Left lung (tissue), 10 donors: ENCODE data around the gene TMEM30A. TPM values are rescaled to one million over a fixed set of nuclear protein-coding genes. Genes with fewer than 3 reads are reported as not detected.

ENCODE experiments used
- ATAC-seq: fragments of 200-7000 bp; cut with Tn5 transposase; one replicate; pipeline ENCODE4 v1.9.1; 2020; ENCODE audit warnings: moderate library complexity
- DNase-seq, 4 donors: peaks; one replicate each; pipeline ENCODE4 v3.0.0-alpha.2; 2013 to 2020
- H3K27ac ChIP-seq, 2 donors: fragments of 200-600 bp; sonication (generic) in 1 of 2; one replicate each; pipeline versions ENCODE4 v1.5.0 to v1.8.0; 2020 to 2021
- H3K27me3 ChIP-seq, 2 donors: fragments of 200-600 bp; sonication (generic) in 1 of 2; one replicate each; pipeline versions ENCODE4 v1.5.0 to v1.8.0; 2020 to 2021
- H3K36me3 ChIP-seq, 2 donors: fragments of 200-600 bp; sonication (generic) in 1 of 2; one replicate each; pipeline versions ENCODE4 v1.5.0 to v1.8.0; 2020 to 2021
- H3K4me1 ChIP-seq, 2 donors: fragments of 200-600 bp; one replicate each; pipeline ENCODE4 v1.8.0; 2021
- H3K4me3 ChIP-seq, 2 donors: fragments of 200-600 bp; sonication (generic) in 1 of 2; one replicate each; pipeline versions ENCODE4 v1.5.0 to v1.8.0; 2020 to 2021; ENCODE audit warnings: mild to moderate bottlenecking in 1 of 2
- H3K9me3 ChIP-seq, 2 donors: fragments of 200-600 bp; sonication (generic) in 1 of 2; one replicate each; pipeline versions ENCODE4 v1.5.0 to v1.8.0; 2020 to 2021
- intact Hi-C, 2 donors: fragments of 100-400 bp; cut with DNase I; formaldehyde crosslinking; loops; one replicate each; pipeline versions ENCODE4 v1.11.2 to v1.14.2; 2022
- polyA plus RNA-seq, 6 donors: library from polyadenylated mRNA; unstranded; fragments of 120-200 nt; gene quantifications; one replicate each; pipeline ENCODE4 v1.2.1, GENCODE V29; 2013; ENCODE audit not compliant: insufficient read length in 6 of 6
- total RNA-seq, 2 donors: library from RNA; stranded (reverse); fragmentation: NEBNext Ultra II Directional; extraction: Animal tissue kit (Norgen Biotek cat#: 25700); gene quantifications; one replicate each; pipeline ENCODE4 v1.2.1, GENCODE V29; 2021
- TF ChIP-seq, protein P1 (sequence below), 2 donors: fragments of 200-600 bp; sonication (generic) in 1 of 2; IDR thresholded peaks; one replicate each; pipeline versions ENCODE4 v1.5.0 to v1.8.0; 2021; ENCODE audit warnings: antibody characterized with exemption in 2 of 2
- donor health status: DM: no; HTN: yes; CAD: no.
- donor health status: DM: no; HTN: no; CAD: no.

Gene TMEM30A
- total and polyA plus RNA-seq, 8 donors: 135 to 193 (median 160) TPM

DNA sequence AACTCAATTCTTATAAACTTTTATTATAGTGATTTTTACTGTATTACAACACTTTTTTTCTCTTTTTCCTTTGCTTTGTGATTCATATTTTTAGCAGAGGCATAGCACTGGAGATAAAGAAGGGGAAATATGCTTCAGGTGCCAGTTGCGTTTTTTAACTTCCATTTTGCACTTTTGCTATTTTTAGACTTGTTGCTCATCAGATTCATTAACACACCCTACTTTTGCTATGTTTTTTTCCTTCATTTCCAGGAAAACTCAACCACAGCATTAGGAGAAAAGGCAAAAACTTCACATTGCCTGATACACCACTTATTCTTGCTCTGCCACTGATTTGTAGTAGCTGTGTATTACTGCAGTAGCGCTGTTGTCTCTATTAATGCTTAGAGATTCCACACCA is 8.0 kb upstream of the TMEM30A start:
- Histone ChIP-seq H3K36me3 (no peaks in the 10 kb centered on the region), H3K4me1 (peaks cover 0 to 4% of the 10 kb centered on the region in 2 donors), H3K27ac (no peak overlapping the region), H3K27me3 (no peaks in the 10 kb centered on the region), H3K4me3 (no peak overlapping the region), H3K9me3 (no peaks in the 10 kb centered on the region)
- TF ChIP-seq, protein P1, sequence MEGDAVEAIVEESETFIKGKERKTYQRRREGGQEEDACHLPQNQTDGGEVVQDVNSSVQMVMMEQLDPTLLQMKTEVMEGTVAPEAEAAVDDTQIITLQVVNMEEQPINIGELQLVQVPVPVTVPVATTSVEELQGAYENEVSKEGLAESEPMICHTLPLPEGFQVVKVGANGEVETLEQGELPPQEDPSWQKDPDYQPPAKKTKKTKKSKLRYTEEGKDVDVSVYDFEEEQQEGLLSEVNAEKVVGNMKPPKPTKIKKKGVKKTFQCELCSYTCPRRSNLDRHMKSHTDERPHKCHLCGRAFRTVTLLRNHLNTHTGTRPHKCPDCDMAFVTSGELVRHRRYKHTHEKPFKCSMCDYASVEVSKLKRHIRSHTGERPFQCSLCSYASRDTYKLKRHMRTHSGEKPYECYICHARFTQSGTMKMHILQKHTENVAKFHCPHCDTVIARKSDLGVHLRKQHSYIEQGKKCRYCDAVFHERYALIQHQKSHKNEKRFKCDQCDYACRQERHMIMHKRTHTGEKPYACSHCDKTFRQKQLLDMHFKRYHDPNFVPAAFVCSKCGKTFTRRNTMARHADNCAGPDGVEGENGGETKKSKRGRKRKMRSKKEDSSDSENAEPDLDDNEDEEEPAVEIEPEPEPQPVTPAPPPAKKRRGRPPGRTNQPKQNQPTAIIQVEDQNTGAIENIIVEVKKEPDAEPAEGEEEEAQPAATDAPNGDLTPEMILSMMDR (IDR thresholded peaks at IDR 0.05): no peak
- ATAC-seq (no peak), DNase-seq (no peak)
- intact Hi-C loops: no loop called here

DNA sequence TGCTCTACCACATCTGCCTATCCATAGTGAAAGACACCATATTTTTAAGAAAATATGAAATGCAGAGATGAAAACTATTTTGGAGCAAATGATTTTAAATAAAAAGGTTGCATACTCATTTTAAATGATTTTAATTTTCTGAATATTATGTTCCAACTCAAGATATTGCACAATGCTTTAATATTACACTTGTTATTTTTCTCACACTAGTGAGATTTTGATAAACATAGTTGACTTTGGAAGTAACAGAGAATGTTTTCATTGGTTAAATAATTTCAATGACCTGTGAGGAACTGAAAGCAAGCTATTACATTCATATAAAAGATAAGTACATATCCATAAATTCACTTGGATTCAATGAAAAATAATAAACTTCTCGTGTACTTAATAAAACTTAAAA is 7.2 kb upstream of the TMEM30A start:
- DNase-seq (no peak), ATAC-seq (no peak)
- peaks cover 0 to 10% of the 10 kb centered on the region in 2 donors for H3K4me1 ChIP-seq
- TF ChIP-seq, protein P1 (IDR thresholded peaks at IDR 0.05): no peak
- H3K9me3 ChIP-seq: no peaks in the 10 kb centered on the region
- intact Hi-C loops: no loop called here
- no peaks in the 10 kb centered on the region for H3K27me3 ChIP-seq
- no peak overlapping the region for H3K4me3 ChIP-seq
- no peaks in the 10 kb centered on the region for H3K36me3 ChIP-seq
- H3K27ac ChIP-seq: no peak overlapping the region

DNA sequence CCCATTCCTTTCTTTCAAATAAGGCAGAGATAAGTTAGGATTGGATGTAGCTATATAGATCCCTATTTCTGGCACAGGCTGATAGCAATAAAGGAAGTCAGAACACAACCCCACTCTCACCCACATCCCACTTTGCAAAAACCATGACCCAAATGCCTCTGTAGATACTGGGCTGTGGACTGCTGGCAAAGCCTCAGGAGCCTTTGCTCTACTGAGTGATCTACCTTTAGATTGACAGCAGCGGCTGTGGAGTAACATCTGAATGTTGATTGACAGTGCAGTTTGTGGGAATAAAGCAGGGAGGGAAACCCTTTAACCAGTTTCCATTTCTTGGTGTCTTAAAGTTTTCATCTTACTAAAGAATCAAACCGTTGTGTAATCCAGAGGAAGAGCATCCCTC is 6.7 kb upstream of the TMEM30A start:
- ATAC-seq (no peak), DNase-seq (no peak)
- H3K27ac ChIP-seq: no peak overlapping the region
- H3K4me1 ChIP-seq: peaks cover 0 to 14% of the 10 kb centered on the region in 2 donors
- H3K4me3 ChIP-seq: no peak overlapping the region
- TF ChIP-seq, protein P1 (IDR thresholded peaks at IDR 0.05): no peak
- intact Hi-C loops: no loop called here
- no peaks in the 10 kb centered on the region for H3K36me3 ChIP-seq
- no peaks in the 10 kb centered on the region for H3K27me3 ChIP-seq
- H3K9me3 ChIP-seq: no peaks in the 10 kb centered on the region

DNA sequence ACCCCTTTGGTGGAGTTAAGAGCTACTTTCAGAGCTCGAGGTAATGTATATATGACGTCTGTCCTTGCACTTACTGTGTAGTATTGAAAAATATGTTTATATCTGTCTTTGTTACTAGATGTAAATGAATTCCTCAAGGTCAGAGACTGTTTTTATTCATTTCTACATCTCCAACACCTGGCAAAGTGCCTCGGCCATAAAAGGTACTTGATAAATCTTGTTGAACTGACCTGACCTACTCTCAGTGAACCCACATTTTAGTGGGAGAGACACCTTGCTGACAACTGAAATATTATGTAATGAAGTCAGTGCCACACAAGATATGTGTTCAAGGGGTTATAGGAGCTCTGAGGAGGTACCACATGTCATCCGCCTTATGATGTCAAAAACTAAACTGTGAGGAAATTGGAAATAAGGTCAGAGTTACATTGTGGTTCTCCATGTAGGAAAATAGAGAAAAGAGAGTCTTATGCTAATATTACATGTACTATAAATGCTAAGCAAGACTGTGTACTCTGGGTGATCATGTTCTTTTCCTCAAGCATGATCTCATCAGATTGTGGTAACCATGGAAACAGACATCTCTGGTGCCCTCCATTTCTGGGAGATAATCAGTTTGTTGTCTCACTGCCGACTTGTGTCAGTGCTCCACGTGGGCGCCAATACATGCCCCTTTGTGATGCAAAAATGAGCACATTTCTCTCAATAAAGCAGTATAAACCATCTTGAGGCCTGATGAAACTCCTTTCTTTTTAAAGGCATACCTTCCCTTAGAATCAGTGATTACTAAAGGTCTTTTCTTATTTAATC is 5.7 kb upstream of the TMEM30A start:
- H3K27ac ChIP-seq: no peak overlapping the region
- no peak for DNase-seq
- H3K4me1 ChIP-seq: peaks cover 5 to 24% of the 10 kb centered on the region in 2 donors
- H3K27me3 ChIP-seq: no peaks in the 10 kb centered on the region
- intact Hi-C loops: no loop called here
- H3K4me3 ChIP-seq: no peak overlapping the region
- TF ChIP-seq, protein P1 (IDR thresholded peaks at IDR 0.05): no peak
- H3K36me3 ChIP-seq: no peaks in the 10 kb centered on the region
- H3K9me3 ChIP-seq: no peaks in the 10 kb centered on the region
- peak; percentile 35 for ATAC-seq

DNA sequence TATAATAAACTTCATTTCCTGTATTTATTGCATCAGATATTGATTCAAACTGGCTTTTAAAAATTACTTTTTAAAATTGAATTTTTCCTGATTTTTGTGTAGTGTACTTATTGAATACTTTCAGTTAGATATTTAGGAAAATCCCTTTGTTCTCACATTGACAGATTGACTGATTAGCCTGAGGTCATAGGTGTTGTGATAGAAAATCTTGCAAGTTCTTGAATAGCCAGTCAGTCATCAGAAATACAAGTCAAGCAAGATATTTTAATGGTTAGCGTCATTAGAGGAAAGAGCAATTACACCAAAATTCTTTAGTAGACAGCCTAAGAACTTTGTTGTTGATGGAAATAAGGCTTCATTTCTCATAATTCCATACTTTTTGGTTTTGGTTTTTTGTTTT is 3.4 kb upstream of the TMEM30A start:
- TF ChIP-seq, protein P1 (IDR thresholded peaks at IDR 0.05): no peak
- Histone ChIP-seq H3K27me3 (no peaks in the 10 kb centered on the region), H3K9me3 (no peaks in the 10 kb centered on the region), H3K4me3 (no peak overlapping the region), H3K36me3 (no peaks in the 10 kb centered on the region), H3K27ac (no peak overlapping the region), H3K4me1 (peaks cover 5 to 28% of the 10 kb centered on the region in 2 donors)
- intact Hi-C loops: no loop called here
- no peak for DNase-seq
- no peak for ATAC-seq
